Stimulated activated CD4-positive, alpha-beta T cell treated with anti-CD3 and anti-CD28 coated beads, Interleukin-4, amount 100 ng/mL, for 48 hours (primary cell): Measurements from ENCODE around the gene MALT1.
"Not testable (repeated sequence)": the region's sequence is repeated elsewhere in the genome, so short reads cannot be mapped to it uniquely, and the experiment has no call there.

Experiments
- DNase-seq, 2 donors: peaks; one replicate each; pipeline ENCODE4 v3.0.0-alpha.2; 2020; ENCODE audit warnings: low read depth in 2 of 2

Gene MALT1

DNA sequence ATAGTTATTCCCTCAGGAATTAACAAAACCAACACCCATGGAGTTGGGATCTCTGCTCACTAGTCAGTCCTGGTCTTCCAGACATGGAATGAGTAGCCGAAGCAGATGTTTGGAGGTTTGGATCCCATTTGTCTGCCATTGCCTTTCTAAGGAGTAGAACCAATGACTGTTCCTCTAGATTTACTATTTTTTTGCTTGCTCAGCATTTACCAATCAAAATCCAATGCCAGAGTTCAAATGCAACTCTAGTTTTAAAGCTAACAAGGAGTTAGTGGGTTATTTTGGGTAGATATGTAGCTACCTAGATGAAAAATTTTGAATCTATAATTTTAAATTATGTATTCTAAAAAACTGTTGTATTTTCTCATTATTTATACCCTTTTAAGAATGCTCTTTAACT, 62.6 kb downstream of the MALT1 start:
- no peak for DNase-seq

GRCh38 chr18:58738322-58738721, 67.1 kb downstream of the MALT1 start:
- no peak for DNase-seq

GRCh38 chr18:58745914-58746313, 74.6 kb downstream of the MALT1 start:
- no peak for DNase-seq

- DNase-seq: no peak
Measured at GRCh38 chr18:58748899-58749595, 77.8 kb downstream of the MALT1 start.

- DNase-seq: no peak
Measured at GRCh38 chr18:58753976-58754375, 82.7 kb downstream of the MALT1 start.

DNA sequence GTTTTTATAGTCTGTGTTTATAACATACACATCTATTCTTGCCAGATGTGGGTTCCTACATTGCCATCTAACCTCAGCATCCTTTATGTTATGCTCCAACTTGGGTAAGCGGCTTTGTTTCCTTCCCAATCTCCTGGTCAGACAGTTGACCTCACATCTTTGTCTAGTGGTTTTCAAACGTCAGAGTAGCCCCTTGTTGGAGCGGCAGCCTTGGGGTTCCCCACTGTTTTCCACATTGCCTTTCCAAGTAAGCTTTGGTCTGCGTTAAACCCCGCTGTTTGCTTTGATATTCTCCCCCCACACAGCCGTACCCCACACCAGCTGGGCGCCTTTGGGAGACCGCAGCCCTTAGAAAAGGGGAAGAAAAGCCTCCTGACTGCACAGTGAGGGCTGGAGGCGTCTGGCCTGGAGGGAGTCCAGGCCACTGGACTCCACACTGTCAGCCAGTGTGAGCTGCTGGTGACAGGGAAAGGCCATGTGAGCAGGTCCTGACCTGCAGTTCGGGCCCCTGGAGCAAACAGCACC, 83.3 kb downstream of the MALT1 start:
- DNase-seq: no peak

GRCh38 chr18:58755304-58756010, 84.2 kb downstream of the MALT1 start:
- no peak for DNase-seq

DNA sequence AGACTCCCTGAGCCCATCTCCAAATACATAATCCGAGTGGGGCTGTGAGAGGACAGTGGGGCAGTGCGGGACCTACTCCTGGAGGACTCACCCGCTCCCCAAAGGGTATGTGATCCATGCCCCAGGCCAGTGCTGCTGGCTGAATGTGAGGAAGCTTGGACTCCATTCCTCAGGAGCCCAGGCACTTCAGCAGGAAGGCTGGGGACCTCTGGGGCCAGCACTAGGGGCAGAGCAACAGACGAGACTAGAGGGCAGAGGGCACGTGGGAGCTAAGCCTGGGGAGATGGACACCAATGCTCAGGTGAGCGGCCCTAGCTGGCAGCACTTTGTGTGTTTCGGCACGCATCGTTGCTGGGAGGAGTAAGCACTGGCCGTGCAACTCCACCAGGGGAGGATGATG, 84.9 kb downstream of the MALT1 start:
- no peak for DNase-seq

GRCh38 chr18:58756596-58757240, 85.5 kb downstream of the MALT1 start:
- DNase-seq: no peak

DNA sequence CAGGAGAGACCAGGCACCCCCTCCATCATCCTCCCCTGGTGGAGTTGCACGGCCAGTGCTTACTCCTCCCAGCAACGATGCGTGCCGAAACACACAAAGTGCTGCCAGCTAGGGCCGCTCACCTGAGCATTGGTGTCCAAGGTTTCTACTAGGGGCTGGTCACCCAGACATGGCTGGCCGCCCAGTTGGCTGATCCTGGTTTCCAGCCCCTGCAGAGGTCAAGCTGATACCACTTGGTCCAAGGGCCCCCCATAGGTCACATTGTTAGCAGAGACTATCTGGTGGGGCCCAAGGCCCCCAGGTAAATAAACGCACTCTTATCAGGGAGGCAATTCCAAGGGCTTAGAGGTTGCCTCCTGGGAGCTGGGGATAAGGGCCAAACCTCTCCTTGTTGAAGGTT, 86.1 kb downstream of the MALT1 start:
- DNase-seq: not testable (repeated sequence)

DNA sequence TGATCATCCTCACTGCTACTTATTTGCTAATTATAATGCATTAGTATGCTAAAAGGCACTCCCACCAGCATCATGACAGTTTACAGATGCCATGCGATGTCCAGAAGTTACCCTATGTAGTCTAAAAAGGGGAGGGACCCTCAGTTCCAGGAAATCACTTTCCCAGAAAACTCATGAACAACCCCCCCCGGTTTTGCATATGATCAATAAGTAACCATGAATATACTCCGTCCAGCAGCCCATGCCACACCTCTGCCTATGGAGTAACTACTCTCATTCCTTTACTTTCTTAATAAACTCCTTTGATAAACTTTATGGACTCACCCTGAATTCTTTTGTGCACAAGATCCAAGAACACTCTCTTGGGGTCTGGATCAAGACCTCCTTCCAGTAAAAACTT, 86.8 kb downstream of the MALT1 start:
- no peak for DNase-seq

GRCh38 chr18:58758606-58759005, 87.3 kb downstream of the MALT1 start:
- no peak for DNase-seq

GRCh38 chr18:58761241-58761969, 90.1 kb downstream of the MALT1 start:
- no peak for DNase-seq

- DNase-seq: no peak
Measured at GRCh38 chr18:58761970-58762780, 90.9 kb downstream of the MALT1 start.

DNA sequence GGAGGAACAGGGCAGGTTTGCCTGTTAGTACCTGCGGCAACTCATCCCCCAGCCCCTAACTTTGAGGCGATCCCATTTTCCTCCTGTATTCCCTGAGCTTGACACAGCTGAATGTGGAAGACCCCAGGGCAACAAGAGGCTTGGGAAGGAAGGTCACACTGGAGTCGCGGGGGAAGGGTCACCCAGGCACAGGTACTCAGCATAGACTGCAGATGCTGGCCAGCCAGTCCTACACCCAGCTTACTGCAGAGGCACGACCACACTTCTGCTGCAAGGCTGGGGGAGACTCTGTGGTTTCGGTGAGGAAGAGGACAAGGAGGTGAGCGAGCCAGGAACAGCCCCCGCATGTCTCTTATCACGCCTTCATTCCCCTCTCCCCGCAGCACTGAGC, 91.5 kb downstream of the MALT1 start:
- DNase-seq: no peak

DNA sequence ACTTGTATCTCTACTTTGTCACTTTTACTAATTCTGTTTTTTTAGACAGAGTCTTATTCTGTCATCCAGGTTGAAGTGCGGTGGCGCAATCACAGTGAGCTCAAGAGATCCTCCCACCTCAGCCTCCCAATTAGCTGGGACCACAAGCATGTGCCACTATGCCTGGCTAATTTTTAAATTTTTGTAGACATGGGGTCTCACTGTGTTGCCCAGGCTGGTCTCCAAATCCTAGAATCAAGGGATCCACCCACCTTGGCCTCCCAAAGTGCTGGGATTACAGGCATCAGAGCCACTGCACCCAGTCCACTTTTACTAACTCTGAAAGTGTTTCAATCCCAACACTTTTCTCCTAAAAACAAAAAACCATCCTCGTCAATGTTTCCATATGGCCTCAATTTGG, 94.9 kb downstream of the MALT1 start:
- no peak for DNase-seq

GRCh38 chr18:58766946-58767345, 95.7 kb downstream of the MALT1 start:
- DNase-seq: no peak

- peak; percentile 69 to 74 for DNase-seq
Measured at GRCh38 chr18:58768293-58768974, 97.2 kb downstream of the MALT1 start.

GRCh38 chr18:58769321-58769720, 98.1 kb downstream of the MALT1 start:
- DNase-seq: no peak

DNA sequence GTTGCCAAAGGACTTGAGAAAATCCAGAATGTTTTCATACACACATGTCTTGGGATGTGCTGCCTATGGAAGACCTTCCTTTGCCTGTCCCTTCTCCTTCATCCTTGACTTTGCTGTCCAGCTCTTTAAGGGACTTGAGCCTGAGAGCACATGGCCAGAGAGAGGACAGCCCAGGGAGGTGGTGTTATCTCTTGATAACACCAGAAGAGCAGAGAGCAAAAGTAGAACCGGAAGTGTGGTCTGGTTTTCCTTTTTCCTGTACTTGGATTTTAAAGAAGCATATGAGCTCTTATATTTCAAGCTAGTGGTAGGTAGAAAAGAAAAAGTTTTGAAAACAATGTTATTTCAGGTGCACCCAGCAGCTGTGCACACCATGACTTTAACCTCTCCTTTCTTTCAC, 99.3 kb downstream of the MALT1 start:
- no peak for DNase-seq

DNA sequence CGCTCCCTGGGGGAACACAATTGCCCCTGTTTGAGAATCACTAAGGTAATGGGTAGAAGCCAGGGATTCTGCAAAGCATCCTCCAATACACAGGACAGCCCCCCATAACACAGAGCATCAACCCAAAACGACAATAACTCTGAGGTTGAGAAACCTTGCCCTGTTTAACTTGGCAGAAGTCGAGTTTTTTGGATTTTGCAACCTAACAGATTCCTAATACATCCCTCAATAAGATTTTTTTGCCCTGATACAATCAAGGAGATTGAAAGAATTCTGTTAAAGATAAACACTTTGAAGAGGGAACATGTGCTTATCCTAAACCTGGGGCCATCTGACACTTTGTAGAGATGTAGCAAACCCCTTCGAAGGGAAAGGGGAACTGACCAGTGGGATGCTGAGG, 100.9 kb downstream of the MALT1 start:
- no peak for DNase-seq
